ENCODE results near the gene CDH1. TPM values are rescaled to one million over a fixed set of nuclear protein-coding genes. Genes with fewer than 3 reads are reported as not detected.

The CDH1 gene
- total RNA-seq, 1 experiment from 2014 or later, result 65.8 TPM

GRCh38 chr16:68698091-68698490 is 39.0 kb upstream of the CDH1 start:
- no peak for ATAC-seq
- intact Hi-C loops (cut with micrococcal nuclease; ENCODE audit: unreplicated experiment) (no loop called here), in situ Hi-C loops (cut with HindIII; ENCODE audit: low pct_unique_long_range_greater_than_20kb, low sequenced_read_pairs) (no loop called here)
- DNase-seq (ENCODE audit: low read depth, low spot score), result no peak
- Histone ChIP-seq H3K9me3 (ENCODE audit: control insufficient read depth, insufficient read depth, low read depth, low read length) (no peaks in the 10 kb centered on the region), H3K4me1 (ENCODE audit: control insufficient read depth, insufficient read depth, low read length) (no peaks in the 10 kb centered on the region), H3K36me3 (ENCODE audit: control insufficient read depth, insufficient read depth, low read length) (no peaks in the 10 kb centered on the region), H3K27me3 (ENCODE audit: control insufficient read depth, insufficient read depth, low read length) (no peaks in the 10 kb centered on the region), H3K27ac (ENCODE audit: low read length) (no peak overlapping the region), H3K4me3 (ENCODE audit: low read depth in 2 of 2, low read length in 2 of 2) (no peak overlapping the region)
- TF ChIP-seq SIN3A (IDR thresholded peaks at IDR 0.05; ENCODE audit: borderline replicate concordance, insufficient read depth, low read depth, low read length), result no peak
- no peak for TF ChIP-seq CTCF (IDR thresholded peaks at IDR 0.05)
- TF ChIP-seq TCF7L2 (IDR thresholded peaks at IDR 0.05; ENCODE audit: low read depth, low read length), result no peak
- no peak for TF ChIP-seq REST (IDR thresholded peaks at IDR 0.05; ENCODE audit: insufficient read depth in 1 of 2, low read depth in 2 of 2, low read length in 1 of 2)
- no peak for TF ChIP-seq POLR2AphosphoS5 (IDR thresholded peaks at IDR 0.05; ENCODE audit: low read depth, low read length)
- CTCF ChIA-PET, result no interaction called here
- no TSS peak for BruUV-seq (replicated peaks)
- POLR2A ChIA-PET, result no interaction called here

- no TSS peak for BruUV-seq (replicated peaks)
- Histone ChIP-seq H3K36me3 (ENCODE audit: control insufficient read depth, insufficient read depth, low read length) (no peaks in the 10 kb centered on the region), H3K4me3 (ENCODE audit: low read depth in 2 of 2, low read length in 2 of 2) (no peak overlapping the region), H3K4me1 (ENCODE audit: control insufficient read depth, insufficient read depth, low read length) (no peaks in the 10 kb centered on the region), H3K27ac (ENCODE audit: low read length) (no peak overlapping the region), H3K27me3 (ENCODE audit: control insufficient read depth, insufficient read depth, low read length) (no peaks in the 10 kb centered on the region), H3K9me3 (ENCODE audit: control insufficient read depth, insufficient read depth, low read depth, low read length) (no peaks in the 10 kb centered on the region)
- no peak for TF ChIP-seq TCF7L2 (IDR thresholded peaks at IDR 0.05; ENCODE audit: low read depth, low read length)
- TF ChIP-seq SIN3A (IDR thresholded peaks at IDR 0.05; ENCODE audit: borderline replicate concordance, insufficient read depth, low read depth, low read length), result no peak
- no peak for TF ChIP-seq REST (IDR thresholded peaks at IDR 0.05; ENCODE audit: insufficient read depth in 1 of 2, low read depth in 2 of 2, low read length in 1 of 2)
- CTCF ChIA-PET, result no interaction called here
- intact Hi-C loops (cut with micrococcal nuclease; ENCODE audit: unreplicated experiment) (loop anchor here (5.0 to 10.0 kb wide), 2 partner anchors 102 to 175 kb away; no protein-coding TSS in a partner anchor), in situ Hi-C loops (cut with HindIII; ENCODE audit: low pct_unique_long_range_greater_than_20kb, low sequenced_read_pairs) (no loop called here)
- ATAC-seq (no peak), DNase-seq (ENCODE audit: low read depth, low spot score) (no peak)
- POLR2A ChIA-PET, result no interaction called here
Measured at GRCh38 chr16:68700120-68700519, 37.0 kb upstream of the CDH1 start.

Measured in Panc1 (cell line).